HepG2 (cell line): Measurements from ENCODE around the gene DRD3. TPM values are rescaled to one million over a fixed set of nuclear protein-coding genes. Genes with fewer than 3 reads are reported as not detected.

Source experiments
- ATAC-seq: fragments of 200-7000 bp; cut with Tn5 transposase; 3 replicates; pipeline ENCODE4 v1.9.1; 2020; ENCODE audit warnings: mild to moderate bottlenecking, moderate library complexity
- BruUV-seq: library from RNA; stranded (reverse); fragments of 400-500 nt; replicated peaks from 2 replicates; lab custom pipeline; 2021; lab: Mats Ljungman, UMichigan
- CTCF ChIA-PET: fragments of 300-600 bp; formaldehyde crosslinking; extraction: SDS; loops from one replicate; lab custom pipeline; 2021; ENCODE audit warnings: low total read pairs, inconsistent platforms, low intra/inter-chr PET ratio; lab: Yijun Ruan, JAX
- POLR2A ChIA-PET: fragments of 350-600 bp; sonication (Branson Sonifier 250); formaldehyde crosslinking; loops from one replicate; lab custom pipeline; 2020; ENCODE audit warnings: antibody characterized with exemption, inconsistent platforms; lab: Yijun Ruan, JAX
- DNase-seq: peaks from one replicate; pipeline ENCODE4 v3.0.0-alpha.2; 2015; ENCODE audit warnings: low spot score
- FAIRE-seq: peaks from 3 replicates; lab custom pipeline; 2011; peaks lifted over from hg19 to GRCh38; lab: Jason Lieb, UNC
- H2AFZ ChIP-seq: one replicate; pipeline ENCODE4 v1.6.1; 2011; ENCODE audit warnings: low read length, inconsistent platforms
- H3K27ac ChIP-seq: fragments of 300-600 bp; 3 replicates; pipeline ENCODE4 v1.8.0; 2011; ENCODE audit warnings: mixed run types, mild to moderate bottlenecking, mixed read lengths, low read length, inconsistent platforms; ENCODE audit not compliant: insufficient read depth; ENCODE audit errors: extremely low read length
- H3K27me3 ChIP-seq, 2 experiments: fragments of 200-600 bp in 1 of 2; 2 replicates in 1 of 2; 3 replicates in 1 of 2; pipeline versions ENCODE4 v1.6.0 to v1.8.0; 2011; ENCODE audit warnings: low read length in 2 of 2, mild to moderate bottlenecking in 2 of 2, moderate library complexity in 2 of 2, inconsistent platforms in 1 of 2; ENCODE audit not compliant: insufficient read depth in 2 of 2, control insufficient read depth in 1 of 2
- H3K36me3 ChIP-seq, 2 experiments: fragments of 200-600 bp in 1 of 2; replicated peaks in 1 of 2; 2 replicates in 1 of 2; 3 replicates in 1 of 2; pipeline versions ENCODE4 v1.5.1 to v1.8.0; 2011; ENCODE audit warnings: low read length in 2 of 2, inconsistent platforms in 1 of 2; ENCODE audit not compliant: insufficient read depth in 2 of 2, control insufficient read depth in 1 of 2
- H3K4me1 ChIP-seq: 2 replicates; pipeline ENCODE4 v1.5.1; 2012; ENCODE audit warnings: low read length, inconsistent platforms; ENCODE audit not compliant: insufficient read depth
- H3K4me2 ChIP-seq: 2 replicates; pipeline ENCODE4 v1.6.0; 2011; ENCODE audit warnings: low read depth, low read length, inconsistent platforms
- H3K4me3 ChIP-seq, 3 experiments: fragments of 200-600 bp in 1 of 3; sonication (generic), shearing (Covaris generic) in 1 of 3; replicated peaks in 1 of 3; 2 replicates each; pipeline ENCODE4 v1.5.1; 2011 to 2016; ENCODE audit warnings: low read length in 3 of 3, inconsistent platforms in 2 of 3, low read depth in 2 of 3, mild to moderate bottlenecking in 2 of 3, control low read depth in 1 of 3, mixed read lengths in 1 of 3; ENCODE audit not compliant: insufficient read depth in 1 of 3
- H3K79me2 ChIP-seq: one replicate; pipeline ENCODE4 v1.6.1; 2011; ENCODE audit warnings: low read length, inconsistent platforms; ENCODE audit not compliant: insufficient read depth
- H3K9ac ChIP-seq: 2 replicates; pipeline ENCODE4 v1.6.0; 2011; ENCODE audit warnings: mild to moderate bottlenecking, low read depth, low read length, inconsistent platforms; ENCODE audit not compliant: insufficient read depth
- H3K9me3 ChIP-seq: 2 replicates; pipeline ENCODE4 v1.5.1; 2012; ENCODE audit warnings: mild to moderate bottlenecking, low read length
- H4K20me1 ChIP-seq: 2 replicates; pipeline ENCODE4 v1.6.0; 2011; ENCODE audit warnings: inconsistent platforms, mild to moderate bottlenecking, low read length, moderate library complexity; ENCODE audit not compliant: insufficient read depth
- FOXK1 ChIP-seq: sonication (generic); formaldehyde crosslinking; IDR thresholded peaks from 2 replicates; pipeline ENCODE4 v1.4.0; 2020; ENCODE audit warnings: low read depth, missing genetic modification reagents, borderline replicate concordance
- GATA4 ChIP-seq: sonication (generic); IDR thresholded peaks from 2 replicates; pipeline ENCODE4 v1.6.1; 2016; ENCODE audit warnings: antibody characterized with exemption, low read depth, borderline replicate concordance
- GPN1 ChIP-seq: sonication (generic); formaldehyde crosslinking; IDR thresholded peaks from 2 replicates; pipeline ENCODE4 v1.5.1; 2020; ENCODE audit warnings: missing genetic modification reagents, borderline replicate concordance
- HMG20B ChIP-seq: conservative IDR thresholded peaks from 2 replicates; pipeline ENCODE4 v1.6.1; 2016; ENCODE audit warnings: missing genetic modification reagents, missing compliant biosample characterization
- MAFG ChIP-seq: sonication (generic); formaldehyde crosslinking; IDR thresholded peaks from 2 replicates; pipeline ENCODE4 v1.5.1; 2020; ENCODE audit warnings: mild to moderate bottlenecking, missing genetic modification reagents
- MED13 ChIP-seq: sonication (generic); formaldehyde crosslinking; IDR thresholded peaks from 2 replicates; pipeline ENCODE4 v1.5.0; 2020; ENCODE audit warnings: missing genetic modification reagents
- NFIB ChIP-seq: sonication (generic); formaldehyde crosslinking; IDR thresholded peaks from 2 replicates; pipeline ENCODE4 v1.9.0; 2021; ENCODE audit warnings: missing genetic modification reagents, mild to moderate bottlenecking, borderline replicate concordance
- NR2C2 ChIP-seq: sonication (generic); formaldehyde crosslinking; IDR thresholded peaks from 2 replicates; pipeline ENCODE4 v1.4.0; 2020; ENCODE audit warnings: missing genetic modification reagents, mild to moderate bottlenecking, moderate library complexity, borderline replicate concordance
- ZFP36L2 ChIP-seq: sonication (generic); formaldehyde crosslinking; IDR thresholded peaks from 2 replicates; pipeline ENCODE4 v1.4.0; 2020; ENCODE audit warnings: missing genetic modification reagents
- ZFP90 ChIP-seq: sonication (generic); formaldehyde crosslinking; IDR thresholded peaks from 2 replicates; pipeline ENCODE4 v1.8.0; 2022; ENCODE audit warnings: missing genetic modification reagents, mild to moderate bottlenecking, inconsistent platforms, borderline replicate concordance
- ZNF326 ChIP-seq: sonication (generic); formaldehyde crosslinking; IDR thresholded peaks from 2 replicates; pipeline ENCODE4 v1.4.0; 2020; ENCODE audit warnings: missing genetic modification reagents, borderline replicate concordance
- ZNF460 ChIP-seq: sonication (generic); formaldehyde crosslinking; IDR thresholded peaks from 2 replicates; pipeline ENCODE4 v1.5.1; 2020; ENCODE audit warnings: missing genetic modification reagents, mild to moderate bottlenecking, borderline replicate concordance
- WGBS: methylation state at CpG from one replicate; pipeline ENCODE4 v1.1.6; 2017; ENCODE audit warnings: low lambda C conversion rate; 5-methylcytosine and 5-hydroxymethylcytosine counted together
- in situ Hi-C: cut with HindIII; loops from 2 replicates; pipeline ENCODE4 v1.10.0; 2017; ENCODE audit warnings: low pct_unique_long_range_greater_than_20kb; ENCODE audit not compliant: extremely low pct_ligation_motif_present
- intact Hi-C: fragments of 100-400 bp; cut with micrococcal nuclease; formaldehyde crosslinking; loops from one replicate; pipeline ENCODE4 v1.10.0; 2022; ENCODE audit not compliant: unreplicated experiment
- polyA plus RNA-seq, 8 experiments: library from polyadenylated mRNA; depleted of rRNA in 3 of 8; stranded (reverse) in 7 of 8; unstranded in 1 of 8; fragments of >200 nt; fragmentation: Illumina TruSeq in 4 of 8; extraction: Trizol in 4 of 8; gene quantifications; 2 replicates each; pipeline versions ENCODE4 v1.2.1 to v1.2.3, GENCODE V29; 2011 to 2016; ENCODE audit warnings: low read depth in 4 of 8, missing spikeins in 1 of 8, mixed read lengths in 1 of 8; ENCODE audit not compliant: insufficient read depth in 1 of 8
- total RNA-seq, 5 experiments: library from RNA; depleted of rRNA; stranded (reverse); fragments of >200 nt; fragmentation: Illumina TruSeq; extraction: Trizol; gene quantifications; 2 replicates each; pipeline ENCODE4 v1.2.3, GENCODE V29; 2016; ENCODE audit warnings: low read depth in 1 of 5
- TF ChIP-seq, protein P1 (sequence below): conservative IDR thresholded peaks from 2 replicates; pipeline ENCODE4 v1.6.1; 2018; ENCODE audit warnings: missing genetic modification reagents
- TF ChIP-seq, protein P2 (sequence below): sonication (generic); formaldehyde crosslinking; IDR thresholded peaks from 2 replicates; pipeline ENCODE4 v1.4.0; 2020; ENCODE audit warnings: missing genetic modification reagents, low read depth, mild to moderate bottlenecking, borderline replicate concordance
- TF ChIP-seq, protein P3 (sequence below): sonication (generic); formaldehyde crosslinking; IDR thresholded peaks from 2 replicates; pipeline ENCODE4 v1.4.0; 2020; ENCODE audit warnings: low read depth, mild to moderate bottlenecking, missing genetic modification reagents
- TF ChIP-seq, protein P4 (sequence below): IDR thresholded peaks from 2 replicates; pipeline ENCODE4 v1.6.1; 2016; ENCODE audit warnings: mild to moderate bottlenecking

Gene DRD3
- total and polyA plus RNA-seq, 2 of the 13 experiments (the other 11 are each of a cell fraction or from before 2014, with no cell fraction given), result not detected

DNA sequence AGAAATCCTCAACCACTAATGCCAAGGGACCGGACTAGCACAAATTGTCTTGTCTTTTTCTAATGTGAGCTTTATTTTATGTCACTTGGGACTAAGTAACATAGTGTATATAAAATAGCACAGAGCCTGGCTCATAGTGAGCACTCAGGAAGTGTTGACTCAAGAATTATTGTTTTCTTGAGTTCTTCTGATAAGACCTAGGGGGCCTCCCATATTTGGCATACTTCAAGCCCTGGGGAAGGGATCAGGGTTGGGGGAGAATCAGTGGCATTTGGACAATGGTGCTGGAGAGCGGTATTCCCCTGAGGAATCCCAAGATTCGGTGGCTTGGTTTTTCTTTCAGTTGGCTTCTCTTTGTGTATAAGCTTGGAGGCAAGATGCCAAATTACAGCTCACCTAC, 39.2 kb upstream of the DRD3 start:
- BruUV-seq, result no TSS peak

DNA sequence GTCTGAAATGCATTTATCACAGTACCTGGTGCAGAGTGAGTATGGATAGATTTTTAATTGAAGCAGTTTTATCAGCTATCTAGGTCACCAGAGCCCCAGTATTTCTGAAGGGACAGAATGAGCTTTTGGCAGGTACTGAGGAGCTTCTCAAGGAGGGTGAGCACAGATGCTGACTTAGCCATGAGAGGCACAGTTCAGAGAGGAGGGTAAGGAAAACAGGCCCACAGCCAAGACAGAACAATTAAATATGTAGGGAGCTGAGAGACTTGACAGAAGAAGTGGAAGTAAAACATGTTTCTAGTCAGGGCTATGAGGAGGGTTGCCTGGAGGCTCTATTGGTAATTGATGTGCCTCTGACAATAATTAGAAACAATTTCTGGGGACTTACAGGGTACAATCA, 38.4 kb upstream of the DRD3 start:
- Histone ChIP-seq H3K27ac (no peak overlapping the region), H3K4me3 (no peak overlapping the region), H3K9me3 (no peaks in the 10 kb centered on the region), H3K4me1 (no peaks in the 10 kb centered on the region), H3K79me2 (no peaks in the 10 kb centered on the region), H2AFZ (no peak overlapping the region), H3K4me2 (no peak overlapping the region), H4K20me1 (no peaks in the 10 kb centered on the region), H3K27me3 (peaks cover 0 to 16% of the 10 kb centered on the region in 2 experiments; a peak in 1 of 5 replicates)
- DNase-seq (no peak), ATAC-seq (no peak)
- POLR2A ChIA-PET, result no interaction called here
- in situ Hi-C loops (no loop called here), intact Hi-C loops (no loop called here)
- no TSS peak for BruUV-seq
- TF ChIP-seq ZNF326 (CRISPR knock-in tag) (no peak), NFIB (CRISPR knock-in tag) (no peak), ZNF460 (CRISPR knock-in tag) (no peak), MAFG (CRISPR knock-in tag) (no peak), GPN1 (CRISPR knock-in tag) (no peak), ZFP36L2 (CRISPR knock-in tag) (no peak), NR2C2 (CRISPR knock-in tag) (no peak)
- TF ChIP-seq, protein P1, sequence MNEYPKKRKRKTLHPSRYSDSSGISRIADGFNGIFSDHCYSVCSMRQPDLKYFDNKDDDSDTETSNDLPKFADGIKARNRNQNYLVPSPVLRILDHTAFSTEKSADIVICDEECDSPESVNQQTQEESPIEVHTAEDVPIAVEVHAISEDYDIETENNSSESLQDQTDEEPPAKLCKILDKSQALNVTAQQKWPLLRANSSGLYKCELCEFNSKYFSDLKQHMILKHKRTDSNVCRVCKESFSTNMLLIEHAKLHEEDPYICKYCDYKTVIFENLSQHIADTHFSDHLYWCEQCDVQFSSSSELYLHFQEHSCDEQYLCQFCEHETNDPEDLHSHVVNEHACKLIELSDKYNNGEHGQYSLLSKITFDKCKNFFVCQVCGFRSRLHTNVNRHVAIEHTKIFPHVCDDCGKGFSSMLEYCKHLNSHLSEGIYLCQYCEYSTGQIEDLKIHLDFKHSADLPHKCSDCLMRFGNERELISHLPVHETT, result no peak
- TF ChIP-seq, protein P2, sequence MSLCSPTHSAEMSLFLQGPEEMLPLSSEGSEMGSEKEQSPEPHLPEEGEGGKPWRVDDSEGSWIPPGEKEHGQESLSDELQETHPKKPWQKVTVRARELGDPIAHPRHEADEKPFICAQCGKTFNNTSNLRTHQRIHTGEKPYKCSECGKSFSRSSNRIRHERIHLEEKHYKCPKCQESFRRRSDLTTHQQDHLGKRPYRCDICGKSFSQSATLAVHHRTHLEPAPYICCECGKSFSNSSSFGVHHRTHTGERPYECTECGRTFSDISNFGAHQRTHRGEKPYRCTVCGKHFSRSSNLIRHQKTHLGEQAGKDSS (CRISPR knock-in tag), result no peak
- TF ChIP-seq, protein P3, sequence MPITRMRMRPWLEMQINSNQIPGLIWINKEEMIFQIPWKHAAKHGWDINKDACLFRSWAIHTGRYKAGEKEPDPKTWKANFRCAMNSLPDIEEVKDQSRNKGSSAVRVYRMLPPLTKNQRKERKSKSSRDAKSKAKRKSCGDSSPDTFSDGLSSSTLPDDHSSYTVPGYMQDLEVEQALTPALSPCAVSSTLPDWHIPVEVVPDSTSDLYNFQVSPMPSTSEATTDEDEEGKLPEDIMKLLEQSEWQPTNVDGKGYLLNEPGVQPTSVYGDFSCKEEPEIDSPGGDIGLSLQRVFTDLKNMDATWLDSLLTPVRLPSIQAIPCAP (CRISPR knock-in tag), result no peak
- TF ChIP-seq, protein P4, sequence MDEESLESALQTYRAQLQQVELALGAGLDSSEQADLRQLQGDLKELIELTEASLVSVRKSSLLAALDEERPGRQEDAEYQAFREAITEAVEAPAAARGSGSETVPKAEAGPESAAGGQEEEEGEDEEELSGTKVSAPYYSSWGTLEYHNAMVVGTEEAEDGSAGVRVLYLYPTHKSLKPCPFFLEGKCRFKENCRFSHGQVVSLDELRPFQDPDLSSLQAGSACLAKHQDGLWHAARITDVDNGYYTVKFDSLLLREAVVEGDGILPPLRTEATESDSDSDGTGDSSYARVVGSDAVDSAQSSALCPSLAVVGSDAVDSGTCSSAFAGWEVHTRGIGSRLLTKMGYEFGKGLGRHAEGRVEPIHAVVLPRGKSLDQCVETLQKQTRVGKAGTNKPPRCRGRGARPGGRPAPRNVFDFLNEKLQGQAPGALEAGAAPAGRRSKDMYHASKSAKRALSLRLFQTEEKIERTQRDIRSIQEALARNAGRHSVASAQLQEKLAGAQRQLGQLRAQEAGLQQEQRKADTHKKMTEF (CRISPR knock-in tag), result no peak
- TF ChIP-seq, all 625 proteins: peak for 0
- Histone ChIP-seq H3K36me3 (no peaks in the 10 kb centered on the region), H3K9ac (no peak overlapping the region)
- CTCF ChIA-PET, result no interaction called here
- no peak for FAIRE-seq

More for the DNA sequence above, 39.2 kb upstream of the DRD3 start:
- no peak overlapping the region for H3K27ac ChIP-seq
- H3K79me2 ChIP-seq, result no peaks in the 10 kb centered on the region
- ATAC-seq (no peak), FAIRE-seq (no peak), DNase-seq (no peak)
- in situ Hi-C loops (no loop called here), intact Hi-C loops (no loop called here)
- H3K36me3 ChIP-seq, result no peaks in the 10 kb centered on the region
- H3K4me1 ChIP-seq, result no peaks in the 10 kb centered on the region
- no peak overlapping the region for H3K4me3 ChIP-seq
- H3K4me2 ChIP-seq, result no peak overlapping the region
- no peaks in the 10 kb centered on the region for H3K9me3 ChIP-seq
- H3K27me3 ChIP-seq, result peaks cover 0 to 16% of the 10 kb centered on the region in 2 experiments; a peak in 1 of 5 replicates
- POLR2A ChIA-PET, result no interaction called here
- WGBS, result 54% methylated on average over 3 of the region's 3 CpGs
- CTCF ChIA-PET, result no interaction called here
- TF ChIP-seq FOXK1 (CRISPR knock-in tag), result no peak
- TF ChIP-seq GATA4, result no peak
- no peak for TF ChIP-seq MED13
- TF ChIP-seq HMG20B, result no peak
- no peak for TF ChIP-seq ZFP90
- no peak overlapping the region for H2AFZ ChIP-seq
- H3K9ac ChIP-seq, result no peak overlapping the region
- no peaks in the 10 kb centered on the region for H4K20me1 ChIP-seq
